ENCODE data around the gene BLVRA. TPM values are rescaled to one million over a fixed set of nuclear protein-coding genes. Genes with fewer than 3 reads are reported as not detected.

The BLVRA gene
- total RNA-seq, 6 experiments from 2014 or later, result 29.0 to 43.9 (median 36.0) TPM

- H3K9me3 Mint-ChIP-seq, result no peaks in the 10 kb centered on the region
- H3K4me1 Mint-ChIP-seq (ENCODE audit: low read depth), result peaks cover 43% of the 10 kb centered on the region
- H3K27ac Mint-ChIP-seq, result peak overlapping the region; percentile 32
- peaks cover 5% of the 10 kb centered on the region; the same call in 1 of the 2 replicates for H3K36me3 Mint-ChIP-seq (ENCODE audit: low read depth)
- no peak for TF ChIP-seq CTCF (IDR thresholded peaks at IDR 0.05)
- no peaks in the 10 kb centered on the region for H3K27me3 Mint-ChIP-seq (ENCODE audit: insufficient read depth)
- peak; percentile 88 for DNase-seq
- H3K4me3 Mint-ChIP-seq, result peak overlapping the region; percentile 20; the same call in 1 of the 2 replicates
Measured at GRCh38 chr7:43785420-43785819, 26.9 kb downstream of the BLVRA start.

GRCh38 chr7:43787771-43788170, 29.3 kb downstream of the BLVRA start:
- no peak for DNase-seq
- H3K36me3 Mint-ChIP-seq (ENCODE audit: low read depth), result 0 out of 2 replicates have a peak, but pooled peaks cover 10% of the 10 kb centered on the region
- H3K27ac Mint-ChIP-seq, result no peak overlapping the region
- H3K4me1 Mint-ChIP-seq (ENCODE audit: low read depth), result peaks cover 28% of the 10 kb centered on the region
- no peak overlapping the region for H3K4me3 Mint-ChIP-seq
- H3K9me3 Mint-ChIP-seq, result no peaks in the 10 kb centered on the region
- TF ChIP-seq CTCF (IDR thresholded peaks at IDR 0.05), result no peak
- H3K27me3 Mint-ChIP-seq (ENCODE audit: insufficient read depth), result no peaks in the 10 kb centered on the region

GRCh38 chr7:43790006-43790405, 31.5 kb downstream of the BLVRA start:
- TF ChIP-seq CTCF (IDR thresholded peaks at IDR 0.05), result no peak

GRCh38 chr7:43790834-43791233, 32.4 kb downstream of the BLVRA start:
- DNase-seq, result no peak
- no peak for TF ChIP-seq CTCF (IDR thresholded peaks at IDR 0.05)
- no peaks in the 10 kb centered on the region for H3K9me3 Mint-ChIP-seq
- H3K4me1 Mint-ChIP-seq (ENCODE audit: low read depth), result peaks cover 7% of the 10 kb centered on the region
- H3K36me3 Mint-ChIP-seq (ENCODE audit: low read depth), result 0 out of 2 replicates have a peak, but pooled peaks cover 10% of the 10 kb centered on the region
- H3K4me3 Mint-ChIP-seq, result no peak overlapping the region
- no peak overlapping the region for H3K27ac Mint-ChIP-seq
- no peaks in the 10 kb centered on the region for H3K27me3 Mint-ChIP-seq (ENCODE audit: insufficient read depth)

More at GRCh38 chr7:43790006-43790405, 31.5 kb downstream of the BLVRA start:
- Mint-ChIP-seq H3K27ac (no peak overlapping the region), H3K36me3 (ENCODE audit: low read depth) (0 out of 2 replicates have a peak, but pooled peaks cover 10% of the 10 kb centered on the region), H3K9me3 (no peaks in the 10 kb centered on the region), H3K27me3 (ENCODE audit: insufficient read depth) (no peaks in the 10 kb centered on the region), H3K4me3 (no peak overlapping the region), H3K4me1 (ENCODE audit: low read depth) (peaks cover 16% of the 10 kb centered on the region)
- DNase-seq, result no peak

GRCh38 chr7:43791665-43792064, 33.2 kb downstream of the BLVRA start:
- peaks cover under 1% of the 10 kb centered on the region; the same call in 1 of the 2 replicates for H3K4me1 Mint-ChIP-seq (ENCODE audit: low read depth)
- no peak overlapping the region for H3K27ac Mint-ChIP-seq
- H3K27me3 Mint-ChIP-seq (ENCODE audit: insufficient read depth), result no peaks in the 10 kb centered on the region
- DNase-seq, result no peak
- no peaks in the 10 kb centered on the region for H3K9me3 Mint-ChIP-seq
- no peak for TF ChIP-seq CTCF (IDR thresholded peaks at IDR 0.05)
- H3K4me3 Mint-ChIP-seq, result no peak overlapping the region
- H3K36me3 Mint-ChIP-seq (ENCODE audit: low read depth), result 0 out of 2 replicates have a peak, but pooled peaks cover 10% of the 10 kb centered on the region

All from HFFc6 (cell line).